Measurements from ENCODE around the gene SLC17A7. TPM values are rescaled to one million over a fixed set of nuclear protein-coding genes. Genes with fewer than 3 reads are reported as not detected.

Gene SLC17A7
- total RNA-seq, 1 experiment from 2014 or later = 1.6 TPM

- H3K27ac Mint-ChIP-seq = no peak overlapping the region
- H3K36me3 Mint-ChIP-seq = no peaks in the 10 kb centered on the region
- TF ChIP-seq FOXP4 (CRISPR knock-in tag; IDR thresholded peaks at IDR 0.05) (no peak), CREB1 (CRISPR knock-in tag; IDR thresholded peaks at IDR 0.05) (no peak), SMAD3 (CRISPR knock-in tag; IDR thresholded peaks at IDR 0.05; ENCODE audit: borderline replicate concordance) (no peak), ATF2 (CRISPR knock-in tag; IDR thresholded peaks at IDR 0.05; ENCODE audit: borderline replicate concordance, low read depth) (no peak), FOXP1 (CRISPR knock-in tag; IDR thresholded peaks at IDR 0.05; ENCODE audit: borderline replicate concordance) (no peak), FOXJ3 (CRISPR knock-in tag; IDR thresholded peaks at IDR 0.05; ENCODE audit: borderline replicate concordance) (no peak), ZMAT4 (CRISPR knock-in tag; IDR thresholded peaks at IDR 0.05) (no peak), PRDM15 (CRISPR knock-in tag; IDR thresholded peaks at IDR 0.05) (no peak), HMGA2 (CRISPR knock-in tag; IDR thresholded peaks at IDR 0.05) (no peak), ZNF396 (CRISPR knock-in tag; IDR thresholded peaks at IDR 0.05; ENCODE audit: borderline replicate concordance) (no peak), NR1H2 (CRISPR knock-in tag; IDR thresholded peaks at IDR 0.05) (no peak), GABPB1 (CRISPR knock-in tag; IDR thresholded peaks at IDR 0.05) (no peak), SP1 (CRISPR knock-in tag; conservative IDR thresholded peaks at IDR 0.05) (no peak), JAZF1 (CRISPR knock-in tag; IDR thresholded peaks at IDR 0.05) (no peak), ZNF121 (CRISPR knock-in tag; IDR thresholded peaks at IDR 0.05) (no peak), NFATC4 (CRISPR knock-in tag; IDR thresholded peaks at IDR 0.05) (no peak), AR (CRISPR knock-in tag; IDR thresholded peaks at IDR 0.05) (no peak), ETV6 (CRISPR knock-in tag; IDR thresholded peaks at IDR 0.05) (no peak)
- H3K9me3 Mint-ChIP-seq = no peaks in the 10 kb centered on the region
- peaks cover 15% of the 10 kb centered on the region; the same call in 1 of the 2 replicates for H3K27me3 Mint-ChIP-seq (ENCODE audit: low read depth)
- ATAC-seq = no peak
- ChIA-PET CTCF (interaction anchor here (1.1 to 2.0 kb wide), 4 partner anchors 10 to 49 kb away, joined by 4 to 10 read pairs (median 5); partner anchors contain the start of genes GFY and TEAD2), POLR2A (interaction anchor here (0.5 kb wide), 1 partner anchor 658 kb away, joined by 3 read pairs; no protein-coding TSS in a partner anchor)
- H3K4me3 Mint-ChIP-seq = no peak overlapping the region
- H3K4me1 Mint-ChIP-seq = peaks cover 33% of the 10 kb centered on the region
- DNase-seq (ENCODE audit: low spot score) = no peak
Measured at GRCh38 chr19:49411681-49412326, 29.5 kb downstream of the SLC17A7 start.

All from WTC11 (cell line).